GM12878 (cell line): ENCODE results near the gene BAZ2A. TPM values are rescaled to one million over a fixed set of nuclear protein-coding genes. Genes with fewer than 3 reads are reported as not detected.
A peak's percentile ranks its signal among the peaks of the same experiment; 100 is the strongest.

Experiments used
- ATF7 ChIP-seq: fragments of 450-650 bp; IDR thresholded peaks from 2 replicates; pipeline ENCODE4 v1.6.1; 2016; ENCODE audit warnings: low read depth, mild to moderate bottlenecking
- BACH1 ChIP-seq: fragments of 450-650 bp; IDR thresholded peaks from 2 replicates; pipeline ENCODE4 v1.6.1; 2017; ENCODE audit warnings: mild to moderate bottlenecking, borderline replicate concordance
- CBFB ChIP-seq: IDR thresholded peaks from 2 replicates; pipeline ENCODE4 v1.6.1; 2016; ENCODE audit warnings: antibody characterized with exemption, low read depth
- CHD2 ChIP-seq: IDR thresholded peaks from 2 replicates; pipeline ENCODE4 v1.6.1; 2011; ENCODE audit warnings: low read depth, low read length, improper control_type of control experiment, borderline replicate concordance
- E4F1 ChIP-seq: fragments of 450-650 bp; IDR thresholded peaks from 2 replicates; pipeline ENCODE4 v1.6.1; 2018; ENCODE audit warnings: borderline replicate concordance, mild to moderate bottlenecking; ENCODE audit not compliant: partially characterized antibody
- ELK1 ChIP-seq: IDR thresholded peaks from 2 replicates; pipeline ENCODE4 v1.6.1; 2012; ENCODE audit warnings: low read depth, low read length, improper control_type of control experiment
- EP300 ChIP-seq, 2 experiments: fragments of 150-350 bp in 1 of 2; IDR thresholded peaks; 2 replicates each; pipeline ENCODE4 v1.6.1; 2011 to 2012; ENCODE audit warnings: low read depth in 2 of 2, low read length in 2 of 2, borderline replicate concordance in 1 of 2, improper control_type of control experiment in 1 of 2, inconsistent platforms in 1 of 2; ENCODE audit not compliant: control insufficient read depth in 1 of 2
- ETV6 ChIP-seq, 2 experiments: fragments of 450-650 bp in 1 of 2; IDR thresholded peaks in 1 of 2; conservative IDR thresholded peaks in 1 of 2; 2 replicates each; pipeline ENCODE4 v1.6.1; 2014; ENCODE audit warnings: antibody characterized with exemption in 1 of 2, borderline replicate concordance in 1 of 2, low read depth in 1 of 2, mild to moderate bottlenecking in 1 of 2, moderate library complexity in 1 of 2
- HCFC1 ChIP-seq: fragments of 150-350 bp; IDR thresholded peaks from 2 replicates; pipeline ENCODE4 v1.6.1; 2014; ENCODE audit warnings: low read length
- MTA3 ChIP-seq: IDR thresholded peaks from 2 replicates; pipeline ENCODE4 v1.6.1; 2012; ENCODE audit warnings: low read length, inconsistent platforms, borderline replicate concordance
- MYC ChIP-seq: IDR thresholded peaks from 2 replicates; pipeline ENCODE4 v1.6.1; 2011; ENCODE audit warnings: mild to moderate bottlenecking, low read length, moderate library complexity, inconsistent platforms; ENCODE audit not compliant: insufficient read depth, insufficient replicate concordance, insufficient read length, severe bottlenecking
- NBN ChIP-seq: fragments of 450-650 bp; IDR thresholded peaks from 2 replicates; pipeline ENCODE4 v1.6.1; 2016
- NFYA ChIP-seq: IDR thresholded peaks from 2 replicates; pipeline ENCODE4 v1.6.1; 2011; ENCODE audit warnings: low read depth, mild to moderate bottlenecking, low read length, improper control_type of control experiment, borderline replicate concordance
- NKRF ChIP-seq: fragments of 450-650 bp; conservative IDR thresholded peaks from 2 replicates; pipeline ENCODE4 v1.6.1; 2017; ENCODE audit warnings: mild to moderate bottlenecking, moderate library complexity
- RELB ChIP-seq: fragments of 450-650 bp; IDR thresholded peaks from 2 replicates; pipeline ENCODE4 v1.6.1; 2017; ENCODE audit warnings: low read depth, mild to moderate bottlenecking, moderate library complexity
- SMAD5 ChIP-seq: IDR thresholded peaks from 2 replicates; pipeline ENCODE4 v1.6.1; 2016; ENCODE audit warnings: antibody characterized with exemption, low read depth
- TAF1 ChIP-seq: IDR thresholded peaks from 2 replicates; pipeline ENCODE4 v1.6.1; 2011; ENCODE audit warnings: mild to moderate bottlenecking, low read depth, low read length, borderline replicate concordance
- TBL1XR1 ChIP-seq: IDR thresholded peaks from 2 replicates; pipeline ENCODE4 v1.6.1; 2012; ENCODE audit warnings: low read depth, low read length, improper control_type of control experiment
- YY1 ChIP-seq: IDR thresholded peaks from 2 replicates; pipeline ENCODE4 v1.6.1; 2011; ENCODE audit warnings: low read depth, mild to moderate bottlenecking, low read length
- ZBTB33 ChIP-seq: fragments of 450-650 bp; IDR thresholded peaks from 2 replicates; pipeline ENCODE4 v1.6.1; 2017; ENCODE audit warnings: mild to moderate bottlenecking
- ZSCAN29 ChIP-seq: fragments of 450-650 bp; IDR thresholded peaks from 2 replicates; pipeline ENCODE4 v1.6.1; 2017; ENCODE audit warnings: mild to moderate bottlenecking, moderate library complexity
- polyA plus RNA-seq, 11 experiments: library from polyadenylated mRNA; depleted of rRNA in 4 of 11; unstranded in 6 of 11; stranded (reverse) in 5 of 11; fragments of >200 nt; fragmentation: Nextera tagmentation in 4 of 11; fragmentation: Illumina TruSeq in 1 of 11; extraction: Ambion mirVana in 4 of 11; extraction: Trizol in 1 of 11; gene quantifications; 1 replicate in 1 of 11; 2 replicates in 10 of 11; pipeline versions ENCODE4 v1.2.1 to v1.2.3, GENCODE V29; 2011 to 2016; ENCODE audit warnings: inconsistent platforms in 2 of 11, missing spikeins in 2 of 11, low read depth in 1 of 11
- total RNA-seq, 4 experiments: library from RNA; depleted of rRNA in 3 of 4; stranded (reverse); fragments of >200 nt in 3 of 4; fragmentation: Illumina TruSeq in 1 of 4; extraction: Trizol in 1 of 4; gene quantifications; 2 replicates each; pipeline versions ENCODE4 v1.2.1 to v1.2.3, GENCODE V29; 2013 to 2021

BAZ2A gene
- total and polyA plus RNA-seq, 10 of the 15 experiments (the other 5 are each of a cell fraction or from before 2014, with no cell fraction given) = 4.8 to 90.2 (median 29.9) TPM

- TF ChIP-seq ZBTB33 (no peak), SMAD5 (no peak), ETV6 (conservative IDR thresholded peaks at IDR 0.05 in 1 of 2, IDR thresholded peaks at IDR 0.05 in 1 of 2; ENCODE audit: borderline replicate concordance in 1 of 2, low read depth in 1 of 2) (0 out of 4 replicates have a peak, but pooled peaks of 1 of the 2 experiments have one; percentile 22), ZSCAN29 (no peak), EP300 (IDR thresholded peaks at IDR 0.05; ENCODE audit: borderline replicate concordance in 1 of 2, control insufficient read depth in 1 of 2, low read depth in 2 of 2, low read length in 2 of 2) (peak in 1 of 2 experiments; percentile 40; a peak in 2 of 4 replicates), CBFB (peak; percentile 84; the same call in 1 of the 2 replicates), ELK1 (peak; percentile 74), CHD2 (peak; percentile 73), NBN (peak; percentile 83), MTA3 (no peak), HCFC1 (peak; percentile 63), BACH1 (peak; percentile 76), TAF1 (peak; percentile 51; the same call in 1 of the 2 replicates), TBL1XR1 (peak; percentile 80; the same call in 1 of the 2 replicates), NFYA (no peak), ATF7 (peak; percentile 23; the same call in 1 of the 2 replicates), YY1 (peak; percentile 96), E4F1 (peak; percentile 95), RELB (peak; percentile 100), NKRF (peak; percentile 76), MYC (peak; percentile 52)
These were observed at the start of gene BAZ2A (continued) for GRCh38 chr12:56630180-56630632.
